NT2/D1 (cell line): ENCODE measurements around the gene FBXW9.

ENCODE experiments used
- YY1 ChIP-seq: IDR thresholded peaks from 2 replicates; pipeline ENCODE4 v1.6.1; 2011; ENCODE audit not compliant: insufficient read length, insufficient read depth
- ZNF274 ChIP-seq: IDR thresholded peaks from 2 replicates; pipeline ENCODE4 v1.6.1; 2011; ENCODE audit warnings: mild to moderate bottlenecking, low read depth, low read length

- TF ChIP-seq YY1 = no peak
- no peak for TF ChIP-seq ZNF274
These were observed 14.8 kb upstream of the FBXW9 start for GRCh38 chr19:12711187-12711586.
